Small intestine (tissue), 7 donors: ENCODE measurements around the gene GHR. TPM values are rescaled to one million over a fixed set of nuclear protein-coding genes. Genes with fewer than 3 reads are reported as not detected.

Source experiments
- DNase-seq, 2 donors: peaks; one replicate each; pipeline versions ENCODE4 v3.0.0 to v3.0.0-alpha.2; 2013
- FAIRE-seq: peaks from 2 replicates; lab custom pipeline; 2012; peaks lifted over from hg19 to GRCh38; lab: Jason Lieb, UNC
- H3K27ac ChIP-seq, 3 donors: one replicate each; pipeline ENCODE4 v1.5.1; 2013; ENCODE audit warnings: low read length in 2 of 3, mild to moderate bottlenecking in 2 of 3, control low read depth in 1 of 3, inconsistent platforms in 1 of 3, low read depth in 1 of 3, moderate library complexity in 1 of 3
- H3K27me3 ChIP-seq, 3 donors: one replicate each; pipeline ENCODE4 v1.6.1; 2013; ENCODE audit warnings: low read length in 3 of 3, inconsistent platforms in 1 of 3; ENCODE audit not compliant: control insufficient read depth in 3 of 3, insufficient read depth in 3 of 3
- H3K36me3 ChIP-seq, 3 donors: one replicate each; pipeline ENCODE4 v1.6.1; 2013; ENCODE audit warnings: low read length in 3 of 3, inconsistent platforms in 1 of 3, low read depth in 1 of 3, mild to moderate bottlenecking in 1 of 3, moderate library complexity in 1 of 3; ENCODE audit not compliant: control insufficient read depth in 3 of 3, insufficient read depth in 2 of 3
- H3K4me1 ChIP-seq, 3 donors: one replicate each; pipeline ENCODE4 v1.6.1; 2013; ENCODE audit warnings: low read length in 2 of 3, inconsistent platforms in 1 of 3, low read depth in 1 of 3, mild to moderate bottlenecking in 1 of 3, moderate library complexity in 1 of 3; ENCODE audit not compliant: control insufficient read depth in 3 of 3, insufficient read depth in 2 of 3
- H3K4me3 ChIP-seq, 3 donors: one replicate each; pipeline ENCODE4 v1.5.1; 2013; ENCODE audit warnings: low read length in 3 of 3, control low read depth in 1 of 3, inconsistent platforms in 1 of 3, low read depth in 1 of 3, mild to moderate bottlenecking in 1 of 3, moderate library complexity in 1 of 3
- H3K9me3 ChIP-seq, 2 donors: one replicate each; pipeline ENCODE4 v1.6.1; 2013; ENCODE audit warnings: low read depth in 1 of 2, low read length in 1 of 2; ENCODE audit not compliant: control insufficient read depth in 2 of 2, insufficient read depth in 1 of 2
- WGBS, 3 donors: extraction: QIAGEN DNeasy Blood & Tissue Kit; methylation state at CpG; one replicate each; pipeline ENCODE4 v1.1.7; 2013; 5-methylcytosine and 5-hydroxymethylcytosine counted together
- polyA plus RNA-seq, 4 donors: library from polyadenylated mRNA; stranded (reverse) in 3 of 4; unstranded in 1 of 4; fragments of 200-250 nt in 3 of 4; fragments of 120-200 nt in 1 of 4; gene quantifications; one replicate each; pipeline versions ENCODE4 v1.2.1 to v1.2.3, GENCODE V29; 2013
- donor health status: healthy with polysubstance abuse.
- donor health status: control.
- donor health status: control.
- donor health status: Bipolar disorder and iron deficiency.
- donor health status: healthy.

The GHR gene
- polyA plus RNA-seq, 4 donors, result 0.22 to 14.8 (median 1.4) TPM

GRCh38 chr5:42595597-42595996 lies 172.4 kb downstream of the GHR start:
- FAIRE-seq, result no peak
- 55 to 62% (median 61%) methylated on average over 2 of the region's 2 CpGs for WGBS, 3 donors
- Histone ChIP-seq H3K4me1 (peaks cover 0 to 6% (median 0%) of the 10 kb centered on the region in 3 donors), H3K27me3 (no peaks in the 10 kb centered on the region), H3K27ac (no peak overlapping the region), H3K36me3 (no peaks in the 10 kb centered on the region), H3K9me3 (no peaks in the 10 kb centered on the region), H3K4me3 (no peak overlapping the region)
- DNase-seq, result no peak

- Histone ChIP-seq H3K4me1 (no peaks in the 10 kb centered on the region), H3K4me3 (no peak overlapping the region), H3K27me3 (no peaks in the 10 kb centered on the region), H3K9me3 (no peaks in the 10 kb centered on the region), H3K27ac (no peak overlapping the region), H3K36me3 (no peaks in the 10 kb centered on the region)
- DNase-seq (no peak), FAIRE-seq (no peak)
- 73 to 89% (median 86%) methylated on average over 1 of the region's 1 CpG for WGBS, 3 donors
These were observed 173.6 kb downstream of the GHR start for GRCh38 chr5:42596817-42597216.

GRCh38 chr5:42597318-42597937 lies 174.2 kb downstream of the GHR start:
- WGBS, 3 donors, result 70 to 84% (median 73%) methylated on average over 4 of the region's 4 CpGs
- no peaks in the 10 kb centered on the region for H3K9me3 ChIP-seq
- no peaks in the 10 kb centered on the region for H3K4me1 ChIP-seq
- FAIRE-seq (no peak), DNase-seq (no peak)
- H3K27ac ChIP-seq, result no peak overlapping the region
- no peaks in the 10 kb centered on the region for H3K27me3 ChIP-seq
- H3K36me3 ChIP-seq, result no peaks in the 10 kb centered on the region
- H3K4me3 ChIP-seq, result no peak overlapping the region

GRCh38 chr5:42598311-42598710 lies 175.1 kb downstream of the GHR start:
- H3K27me3 ChIP-seq, result no peaks in the 10 kb centered on the region
- H3K4me3 ChIP-seq, result no peak overlapping the region
- no peaks in the 10 kb centered on the region for H3K9me3 ChIP-seq
- DNase-seq, result no peak
- H3K27ac ChIP-seq, result no peak overlapping the region
- FAIRE-seq, result no peak
- H3K4me1 ChIP-seq, result no peaks in the 10 kb centered on the region
- no peaks in the 10 kb centered on the region for H3K36me3 ChIP-seq

GRCh38 chr5:42599106-42599505 lies 175.9 kb downstream of the GHR start:
- Histone ChIP-seq H3K36me3 (no peaks in the 10 kb centered on the region), H3K4me1 (no peaks in the 10 kb centered on the region), H3K9me3 (no peaks in the 10 kb centered on the region), H3K4me3 (no peak overlapping the region), H3K27me3 (no peaks in the 10 kb centered on the region), H3K27ac (no peak overlapping the region)
- FAIRE-seq (no peak), DNase-seq (no peak)
- 43 to 77% (median 46%) methylated on average over 3 of the region's 3 CpGs for WGBS, 3 donors

GRCh38 chr5:42600441-42600840 lies 177.2 kb downstream of the GHR start:
- no peak for FAIRE-seq
- no peaks in the 10 kb centered on the region for H3K36me3 ChIP-seq
- H3K9me3 ChIP-seq, result no peaks in the 10 kb centered on the region
- 89 to 96% (median 94%) methylated on average over 1 of the region's 1 CpG for WGBS, 3 donors
- H3K27ac ChIP-seq, result no peak overlapping the region
- no peak overlapping the region for H3K4me3 ChIP-seq
- H3K27me3 ChIP-seq, result no peaks in the 10 kb centered on the region
- H3K4me1 ChIP-seq, result no peaks in the 10 kb centered on the region
- DNase-seq, result no peak

GRCh38 chr5:42604171-42604711 lies 181.0 kb downstream of the GHR start:
- no peaks in the 10 kb centered on the region for H3K9me3 ChIP-seq
- H3K27me3 ChIP-seq, result no peaks in the 10 kb centered on the region
- H3K4me1 ChIP-seq, result no peaks in the 10 kb centered on the region
- DNase-seq (no peak), FAIRE-seq (no peak)
- no peak overlapping the region for H3K4me3 ChIP-seq
- H3K36me3 ChIP-seq, result no peaks in the 10 kb centered on the region
- no peak overlapping the region for H3K27ac ChIP-seq

GRCh38 chr5:42605490-42605889 lies 182.3 kb downstream of the GHR start:
- FAIRE-seq, result no peak
- WGBS, 3 donors, result 53 to 69% (median 55%) methylated on average over 2 of the region's 2 CpGs

GRCh38 chr5:42606464-42606869 lies 183.2 kb downstream of the GHR start:
- Histone ChIP-seq H3K4me1 (no peaks in the 10 kb centered on the region), H3K4me3 (no peak overlapping the region), H3K27ac (no peak overlapping the region), H3K9me3 (no peaks in the 10 kb centered on the region), H3K27me3 (no peaks in the 10 kb centered on the region), H3K36me3 (no peaks in the 10 kb centered on the region)
- no peak for FAIRE-seq
- 48 to 80% (median 72%) methylated on average over 4 of the region's 4 CpGs for WGBS, 3 donors
- DNase-seq, result no peak

More at GRCh38 chr5:42605490-42605889, 182.3 kb downstream of the GHR start:
- no peak for DNase-seq
- Histone ChIP-seq H3K4me3 (no peak overlapping the region), H3K27me3 (no peaks in the 10 kb centered on the region), H3K4me1 (no peaks in the 10 kb centered on the region), H3K9me3 (no peaks in the 10 kb centered on the region), H3K27ac (no peak overlapping the region), H3K36me3 (no peaks in the 10 kb centered on the region)
